PC-3 (cell line): ENCODE results near the gene MBD3. TPM values are rescaled to one million over a fixed set of nuclear protein-coding genes. Genes with fewer than 3 reads are reported as not detected.

ENCODE experiments used
- ATAC-seq: fragments of 200-7000 bp; cut with Tn5 transposase; 2 replicates; pipeline ENCODE4 v1.9.1; 2020; ENCODE audit warnings: mild to moderate bottlenecking, moderate library complexity
- BruUV-seq: library from RNA; stranded (reverse); fragments of 400-500 nt; replicated peaks from 2 replicates; lab custom pipeline; 2021; lab: Mats Ljungman, UMichigan
- CTCF ChIA-PET: fragments of 300-600 bp; sonication (Branson Sonifier 250); formaldehyde crosslinking; loops from one replicate; lab custom pipeline; 2022; ENCODE audit warnings: antibody characterized with exemption; lab: Charles Lee
- POLR2A ChIA-PET: fragments of 300-600 bp; sonication (Branson Sonifier 250); formaldehyde crosslinking; loops from one replicate; lab custom pipeline; 2022; ENCODE audit warnings: antibody characterized with exemption; ENCODE audit not compliant: unreplicated experiment; lab: Charles Lee
- DNase-seq: peaks from one replicate; pipeline ENCODE4 v3.0.0-alpha.2; 2015
- H2AFZ ChIP-seq: fragments of 300-600 bp; sonication (generic); 2 replicates; pipeline ENCODE4 v1.6.0; 2016; ENCODE audit warnings: antibody characterized with exemption, low read length
- H3F3A ChIP-seq: fragments of 300-600 bp; sonication (generic); one replicate; pipeline ENCODE4 v1.6.0; 2017; ENCODE audit warnings: antibody characterized with exemption, low read length, control low read depth, mild to moderate bottlenecking; ENCODE audit not compliant: unreplicated experiment
- H3K27ac ChIP-seq: fragments of 300-600 bp; sonication (generic); 2 replicates; pipeline ENCODE4 v1.5.1; 2016; ENCODE audit warnings: mild to moderate bottlenecking, low read length
- H3K27me3 ChIP-seq: fragments of 300-600 bp; sonication (generic); 2 replicates; pipeline ENCODE4 v1.6.1; 2016; ENCODE audit warnings: low read length, mixed read lengths
- H3K36me3 ChIP-seq: fragments of 300-600 bp; sonication (generic); 2 replicates; pipeline ENCODE4 v1.6.1; 2016; ENCODE audit warnings: low read depth, mixed run types, low read length, mixed read lengths
- H3K4me1 ChIP-seq: fragments of 300-600 bp; sonication (generic); 2 replicates; pipeline ENCODE4 v1.5.1; 2016; ENCODE audit warnings: low read length; ENCODE audit not compliant: insufficient read depth
- H3K4me2 ChIP-seq: fragments of 300-600 bp; sonication (generic); 2 replicates; pipeline ENCODE4 v1.6.0; 2016; ENCODE audit warnings: low read length
- H3K4me3 ChIP-seq: fragments of 300-600 bp; sonication (generic); 2 replicates; pipeline ENCODE4 v1.5.1; 2016; ENCODE audit warnings: mild to moderate bottlenecking, low read length, mixed read lengths
- H3K79me2 ChIP-seq: fragments of 300-600 bp; sonication (generic); 2 replicates; pipeline ENCODE4 v1.6.1; 2017; ENCODE audit warnings: low read length, mixed read lengths
- H3K9ac ChIP-seq: fragments of 300-600 bp; sonication (generic); 2 replicates; pipeline ENCODE4 v1.6.0; 2016; ENCODE audit warnings: mild to moderate bottlenecking, low read length
- H3K9me2 ChIP-seq: fragments of 300-600 bp; sonication (generic); replicated peaks from 2 replicates; pipeline ENCODE4 v1.6.1; 2016; ENCODE audit warnings: mixed run types, low read length, mixed read lengths
- H3K9me3 ChIP-seq: fragments of 300-600 bp; sonication (generic); 2 replicates; pipeline ENCODE4 v1.6.1; 2016; ENCODE audit warnings: low read length, mixed read lengths
- H4K20me1 ChIP-seq: fragments of 300-600 bp; sonication (generic); 2 replicates; pipeline ENCODE4 v1.6.1; 2016; ENCODE audit warnings: low read length, mixed read lengths
- EZH2 ChIP-seq: fragments of 300-600 bp; sonication (generic); IDR thresholded peaks from one replicate; pipeline ENCODE4 v1.6.1; 2017; ENCODE audit warnings: antibody characterized with exemption, mild to moderate bottlenecking, low read length; ENCODE audit not compliant: unreplicated experiment
- EZH2phosphoT487 ChIP-seq: fragments of 300-600 bp; sonication (generic); IDR thresholded peaks from 2 replicates; pipeline ENCODE4 v1.6.1; 2018; ENCODE audit warnings: mild to moderate bottlenecking, antibody characterized with exemption, low read length, borderline replicate concordance
- intact Hi-C: fragments of 100-400 bp; cut with micrococcal nuclease; formaldehyde crosslinking; loops from 2 replicates; pipeline ENCODE4 v1.9.0; 2023
- total RNA-seq: library from RNA; depleted of rRNA; stranded (reverse); fragments of >200 nt; gene quantifications from 2 replicates; pipeline ENCODE4 v1.2.3, GENCODE V29; 2014
- TF ChIP-seq, protein P1 (sequence below): fragments of 300-600 bp; sonication (generic); conservative IDR thresholded peaks from 2 replicates; pipeline ENCODE4 v1.5.1; 2017; ENCODE audit warnings: antibody characterized with exemption, low read depth, mild to moderate bottlenecking, low read length

The MBD3 gene
- total RNA-seq, 1 experiment from 2014 or later, result 131 TPM

DNA sequence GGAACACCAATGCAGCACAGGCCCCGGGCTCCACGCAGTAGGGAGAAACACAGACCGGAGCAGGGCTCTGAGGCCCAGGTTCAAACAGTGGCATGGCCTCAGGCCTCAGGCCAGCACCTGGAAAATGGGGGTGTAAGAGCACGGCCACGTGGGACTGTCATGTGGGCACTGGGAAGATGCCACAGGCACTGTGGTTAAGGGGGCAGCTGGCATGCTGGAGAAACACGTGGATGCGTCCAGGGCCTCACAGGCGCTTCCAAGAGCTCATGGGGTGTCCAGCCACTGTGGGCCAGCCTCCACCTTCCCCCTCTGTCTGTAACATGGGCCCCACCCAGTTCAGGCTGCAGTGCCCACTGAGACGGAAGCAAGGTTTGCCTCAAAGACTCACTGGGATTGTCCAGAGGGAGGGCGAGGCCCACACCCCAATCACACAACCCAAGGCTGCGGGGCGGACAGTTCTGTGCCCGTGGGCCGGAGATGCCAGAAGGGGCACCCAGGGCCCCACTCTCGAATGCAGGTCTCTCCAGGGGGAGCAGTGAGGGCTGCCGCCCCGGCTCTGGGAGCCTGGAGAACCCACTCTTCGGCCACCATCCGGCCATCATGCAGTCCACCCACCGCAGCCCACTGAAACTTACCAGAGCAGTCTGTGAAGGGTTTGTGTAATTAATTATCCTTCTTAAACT lies 6.3 kb upstream of the MBD3 start:
- Histone ChIP-seq H3K27me3 (no peaks in the 10 kb centered on the region), H3K9me3 (no peaks in the 10 kb centered on the region), H3K79me2 (peaks cover 35% of the 10 kb centered on the region), H3K27ac (no peak overlapping the region), H3K36me3 (peaks cover 5% of the 10 kb centered on the region; the same call in 1 of the 2 replicates), H4K20me1 (no peaks in the 10 kb centered on the region), H3K4me3 (no peak overlapping the region), H3K4me1 (no peaks in the 10 kb centered on the region; the same call in 1 of the 2 replicates), H3K4me2 (no peak overlapping the region), H2AFZ (no peak overlapping the region), H3K9me2 (no peaks in the 10 kb centered on the region), H3K9ac (no peak overlapping the region), H3F3A (no peaks in the 10 kb centered on the region)
- CTCF ChIA-PET, result no interaction called here
- DNase-seq (no peak), ATAC-seq (no peak)
- TF ChIP-seq, protein P1, sequence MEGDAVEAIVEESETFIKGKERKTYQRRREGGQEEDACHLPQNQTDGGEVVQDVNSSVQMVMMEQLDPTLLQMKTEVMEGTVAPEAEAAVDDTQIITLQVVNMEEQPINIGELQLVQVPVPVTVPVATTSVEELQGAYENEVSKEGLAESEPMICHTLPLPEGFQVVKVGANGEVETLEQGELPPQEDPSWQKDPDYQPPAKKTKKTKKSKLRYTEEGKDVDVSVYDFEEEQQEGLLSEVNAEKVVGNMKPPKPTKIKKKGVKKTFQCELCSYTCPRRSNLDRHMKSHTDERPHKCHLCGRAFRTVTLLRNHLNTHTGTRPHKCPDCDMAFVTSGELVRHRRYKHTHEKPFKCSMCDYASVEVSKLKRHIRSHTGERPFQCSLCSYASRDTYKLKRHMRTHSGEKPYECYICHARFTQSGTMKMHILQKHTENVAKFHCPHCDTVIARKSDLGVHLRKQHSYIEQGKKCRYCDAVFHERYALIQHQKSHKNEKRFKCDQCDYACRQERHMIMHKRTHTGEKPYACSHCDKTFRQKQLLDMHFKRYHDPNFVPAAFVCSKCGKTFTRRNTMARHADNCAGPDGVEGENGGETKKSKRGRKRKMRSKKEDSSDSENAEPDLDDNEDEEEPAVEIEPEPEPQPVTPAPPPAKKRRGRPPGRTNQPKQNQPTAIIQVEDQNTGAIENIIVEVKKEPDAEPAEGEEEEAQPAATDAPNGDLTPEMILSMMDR, result no peak
- TF ChIP-seq EZH2phosphoT487 (no peak), EZH2 (no peak)
- no TSS peak for BruUV-seq
- POLR2A ChIA-PET, result no interaction called here
- intact Hi-C loops, result no loop called here

DNA sequence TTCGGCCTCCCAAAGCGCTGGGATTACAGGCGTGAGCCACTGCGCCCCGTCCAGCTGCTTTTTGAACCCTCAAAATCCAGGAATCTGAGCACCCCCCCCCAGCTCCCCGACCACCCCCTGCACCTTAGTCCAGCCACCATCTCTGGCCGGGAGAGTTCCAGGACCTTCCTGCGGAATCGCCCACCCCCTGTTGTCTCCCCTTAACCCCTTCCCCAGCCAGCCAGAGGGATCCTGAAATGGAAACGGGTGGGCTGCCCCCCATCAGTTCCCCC lies 772 bp upstream of the MBD3 start:
- Histone ChIP-seq H3K4me1 (0 out of 2 replicates have a peak, but pooled peaks cover 12% of the 10 kb centered on the region), H3K79me2 (peaks cover 32% of the 10 kb centered on the region), H3K9ac (peak overlapping the region; percentile 72), H2AFZ (no peak overlapping the region), H3K9me3 (no peaks in the 10 kb centered on the region), H4K20me1 (no peaks in the 10 kb centered on the region), H3F3A (no peaks in the 10 kb centered on the region), H3K27ac (no peak overlapping the region), H3K36me3 (peaks cover 5% of the 10 kb centered on the region; the same call in 1 of the 2 replicates), H3K4me3 (no peak overlapping the region), H3K4me2 (peak overlapping the region; percentile 92; the same call in 1 of the 2 replicates), H3K9me2 (no peaks in the 10 kb centered on the region), H3K27me3 (no peaks in the 10 kb centered on the region)
- ChIA-PET CTCF (interaction anchor here (1.1 kb wide), 1 partner anchor 10 kb away, joined by 5 read pairs; no protein-coding TSS in a partner anchor), POLR2A (no interaction called here)
- no peak for ATAC-seq
- no TSS peak for BruUV-seq
- intact Hi-C loops, result no loop called here
- no peak for DNase-seq
- TF ChIP-seq EZH2phosphoT487, result no peak
- TF ChIP-seq, protein P1, result no peak
- no peak for TF ChIP-seq EZH2
